ENCODE results near the gene SNX25. TPM values are rescaled to one million over a fixed set of nuclear protein-coding genes. Genes with fewer than 3 reads are reported as not detected.

Gene SNX25
- total and polyA plus RNA-seq, 2 experiments from 2014 or later, result 6.9 to 25.0 TPM

DNA sequence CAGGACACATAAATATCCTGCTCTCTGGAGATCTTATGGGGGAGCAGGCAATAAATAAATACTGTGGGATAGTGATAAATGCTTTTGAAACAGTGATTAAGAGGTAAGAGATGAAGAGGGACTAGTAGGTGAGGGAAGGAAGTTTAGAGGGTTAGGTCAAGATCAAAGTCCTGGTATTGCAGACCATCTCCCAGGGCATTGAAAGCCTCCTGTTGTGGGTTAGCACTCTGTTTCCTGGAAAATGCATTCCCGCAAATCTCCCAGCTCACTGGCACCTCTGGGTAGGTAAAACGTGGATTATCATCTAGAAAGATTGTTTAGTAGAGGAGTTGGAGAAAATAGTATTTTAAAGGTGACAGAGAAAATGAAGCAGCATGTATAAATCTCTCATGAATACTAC lies 2.2 kb downstream of the SNX25 start (continued):
- no peak for TF ChIP-seq CTCF (conservative IDR thresholded peaks at IDR 0.05; ENCODE audit: low read depth in 2 of 2)

- DNase-seq (ENCODE audit: low spot score) (no peak), ATAC-seq (no peak)
- TF ChIP-seq REST (IDR thresholded peaks at IDR 0.05; ENCODE audit: unreplicated experiment), result no peak
- no peak for TF ChIP-seq JUNB (IDR thresholded peaks at IDR 0.05; ENCODE audit: unreplicated experiment)
- TF ChIP-seq NANOG (IDR thresholded peaks at IDR 0.05; ENCODE audit: borderline replicate concordance), result no peak
- no peak for TF ChIP-seq EZH2 (IDR thresholded peaks at IDR 0.05; ENCODE audit: low read depth, unreplicated experiment)
- no peak for TF ChIP-seq EZH2phosphoT487 (IDR thresholded peaks at IDR 0.05; ENCODE audit: unreplicated experiment)
- TF ChIP-seq STAT1 (IDR thresholded peaks at IDR 0.05; ENCODE audit: unreplicated experiment), result no peak
- no peak for TF ChIP-seq ZNF114 (CRISPR knock-in tag; IDR thresholded peaks at IDR 0.05)
- TF ChIP-seq ZNF331 (CRISPR knock-in tag; IDR thresholded peaks at IDR 0.05; ENCODE audit: low read depth), result no peak
- no peak for TF ChIP-seq CREB1 (CRISPR knock-in tag; IDR thresholded peaks at IDR 0.05; ENCODE audit: low read depth)
- no peak for TF ChIP-seq POLR2AphosphoS5 (IDR thresholded peaks at IDR 0.05; ENCODE audit: low read depth)
- TF ChIP-seq, protein P1, sequence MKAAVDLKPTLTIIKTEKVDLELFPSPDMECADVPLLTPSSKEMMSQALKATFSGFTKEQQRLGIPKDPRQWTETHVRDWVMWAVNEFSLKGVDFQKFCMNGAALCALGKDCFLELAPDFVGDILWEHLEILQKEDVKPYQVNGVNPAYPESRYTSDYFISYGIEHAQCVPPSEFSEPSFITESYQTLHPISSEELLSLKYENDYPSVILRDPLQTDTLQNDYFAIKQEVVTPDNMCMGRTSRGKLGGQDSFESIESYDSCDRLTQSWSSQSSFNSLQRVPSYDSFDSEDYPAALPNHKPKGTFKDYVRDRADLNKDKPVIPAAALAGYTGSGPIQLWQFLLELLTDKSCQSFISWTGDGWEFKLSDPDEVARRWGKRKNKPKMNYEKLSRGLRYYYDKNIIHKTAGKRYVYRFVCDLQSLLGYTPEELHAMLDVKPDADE (IDR thresholded peaks at IDR 0.05), result no peak
- no peak for TF ChIP-seq CTCF (conservative IDR thresholded peaks at IDR 0.05; ENCODE audit: low read depth in 2 of 2)
Observed at GRCh38 chr4:185212581-185212980, 3.2 kb downstream of the SNX25 start.

More at GRCh38 chr4:185212581-185212980, 3.2 kb downstream of the SNX25 start:
- Mint-ChIP-seq H3K4me1 (peaks cover 55% of the 10 kb centered on the region), H3K36me3 (ENCODE audit: low read depth) (no peaks in the 10 kb centered on the region; the same call in 2 of the 3 replicates), H3K27me3 (ENCODE audit: insufficient read depth, low read depth, poor library complexity) (peaks cover 31% of the 10 kb centered on the region), H3K27ac (no peak overlapping the region), H3K9me3 (no peaks in the 10 kb centered on the region; the same call in 2 of the 3 replicates), H3K4me3 (no peak overlapping the region)
- Histone ChIP-seq H3F3A (replicated peaks; ENCODE audit: low read depth) (no peaks in the 10 kb centered on the region; the same call in 1 of the 2 replicates), H3K4me3 (no peak overlapping the region), H2AFZ (no peak overlapping the region), H3K27ac (ENCODE audit: low read depth) (no peak overlapping the region), H4K20me1 (replicated peaks; ENCODE audit: insufficient read depth) (peaks cover 2% of the 10 kb centered on the region; the same call in 1 of the 2 replicates), H3K79me2 (replicated peaks; ENCODE audit: insufficient read depth) (peaks cover 66% of the 10 kb centered on the region), H3K4me2 (no peak overlapping the region), H3K9me2 (ENCODE audit: insufficient read depth) (no peaks in the 10 kb centered on the region), H3K36me3 (ENCODE audit: insufficient read depth) (no peaks in the 10 kb centered on the region), H3K4me1 (ENCODE audit: insufficient read depth) (peaks cover 59% of the 10 kb centered on the region), H3K27me3 (ENCODE audit: insufficient read depth) (peaks cover 37% of the 10 kb centered on the region)

All from GM23338 (cell line).